PC-3 (cell line): ENCODE measurements around the gene BZW2.

Experiments used
- CTCF ChIP-seq: fragments of 300-600 bp; sonication (generic); conservative IDR thresholded peaks from 2 replicates; pipeline ENCODE4 v1.5.1; 2017; ENCODE audit warnings: antibody characterized with exemption, low read depth, mild to moderate bottlenecking, low read length
- EZH2 ChIP-seq: fragments of 300-600 bp; sonication (generic); IDR thresholded peaks from one replicate; pipeline ENCODE4 v1.6.1; 2017; ENCODE audit warnings: antibody characterized with exemption, mild to moderate bottlenecking, low read length; ENCODE audit not compliant: unreplicated experiment
- EZH2phosphoT487 ChIP-seq: fragments of 300-600 bp; sonication (generic); IDR thresholded peaks from 2 replicates; pipeline ENCODE4 v1.6.1; 2018; ENCODE audit warnings: mild to moderate bottlenecking, antibody characterized with exemption, low read length, borderline replicate concordance

DNA sequence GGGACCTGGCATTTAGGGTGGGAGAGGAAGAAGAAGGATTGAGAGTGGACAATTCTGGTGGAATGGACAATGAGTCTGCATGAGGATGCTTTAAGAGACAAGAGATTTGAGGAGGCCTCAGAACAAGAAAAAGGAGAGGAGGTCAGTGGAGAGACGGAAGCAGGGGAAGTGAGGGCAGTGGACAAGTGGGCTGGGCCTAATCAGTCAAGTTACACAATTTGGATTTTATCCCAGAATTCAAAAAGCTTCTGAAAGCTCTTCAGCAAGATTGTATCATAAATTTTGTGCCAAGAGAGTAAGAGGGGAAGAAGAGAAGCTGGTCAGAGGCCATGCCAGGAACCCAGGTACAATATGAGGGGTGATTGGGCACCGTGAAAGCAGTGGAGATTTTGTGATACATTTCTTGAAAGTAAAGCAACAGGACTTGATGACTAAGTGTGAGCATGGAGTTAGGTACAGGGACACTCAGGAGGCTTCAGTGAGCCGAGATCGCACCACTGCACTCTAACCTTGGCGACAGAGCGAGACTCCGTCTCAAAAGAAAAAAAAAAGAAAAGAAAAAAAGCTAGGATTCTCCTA lies 88.3 kb downstream of the BZW2 start:
- no peak for TF ChIP-seq CTCF
- no peak for TF ChIP-seq EZH2
- no peak for TF ChIP-seq EZH2phosphoT487
